Right lobe of liver (tissue), 4 donors: ENCODE data around the gene LIPG.

Source experiments
- POLR2A ChIP-seq: fragments of 450-650 bp; IDR thresholded peaks from one replicate; pipeline ENCODE4 v1.6.1; 2017; ENCODE audit warnings: antibody characterized with exemption, mild to moderate bottlenecking
- TF ChIP-seq, protein P1 (sequence below), 4 donors: fragments of 200-600 bp in 3 of 4; fragments of 450-650 bp in 1 of 4; IDR thresholded peaks; one replicate each; pipeline versions ENCODE4 v1.5.1 to v1.8.0; 2016 to 2022; ENCODE audit warnings: antibody characterized with exemption in 4 of 4, mild to moderate bottlenecking in 2 of 4
- donor health status: DM: no; HTN: no; CAD: no.
- donor health status: DM: no; HTN: no; CAD: no.
- donor health status: DM: no; HTN: yes; CAD: no.

DNA sequence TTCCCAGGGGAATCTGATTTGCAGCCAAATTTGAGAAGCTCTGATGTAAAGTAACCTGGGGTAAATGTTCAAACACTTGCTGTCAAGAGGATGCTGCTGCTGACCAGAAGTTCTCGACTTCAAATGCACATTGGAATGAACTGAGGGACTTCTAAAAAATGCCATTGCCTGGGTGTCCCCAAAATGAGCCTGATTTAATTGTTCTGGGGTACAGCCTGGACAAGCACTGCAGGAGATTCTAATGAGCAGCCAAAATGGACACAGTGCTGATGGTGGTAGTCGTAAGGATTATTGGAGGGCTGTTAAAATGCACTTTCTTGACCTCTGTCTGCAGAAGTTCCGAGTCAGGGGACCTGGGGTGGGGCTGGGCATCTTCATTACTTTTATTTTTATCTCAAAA, 49.5 kb downstream of the LIPG start:
- TF ChIP-seq, protein P1, sequence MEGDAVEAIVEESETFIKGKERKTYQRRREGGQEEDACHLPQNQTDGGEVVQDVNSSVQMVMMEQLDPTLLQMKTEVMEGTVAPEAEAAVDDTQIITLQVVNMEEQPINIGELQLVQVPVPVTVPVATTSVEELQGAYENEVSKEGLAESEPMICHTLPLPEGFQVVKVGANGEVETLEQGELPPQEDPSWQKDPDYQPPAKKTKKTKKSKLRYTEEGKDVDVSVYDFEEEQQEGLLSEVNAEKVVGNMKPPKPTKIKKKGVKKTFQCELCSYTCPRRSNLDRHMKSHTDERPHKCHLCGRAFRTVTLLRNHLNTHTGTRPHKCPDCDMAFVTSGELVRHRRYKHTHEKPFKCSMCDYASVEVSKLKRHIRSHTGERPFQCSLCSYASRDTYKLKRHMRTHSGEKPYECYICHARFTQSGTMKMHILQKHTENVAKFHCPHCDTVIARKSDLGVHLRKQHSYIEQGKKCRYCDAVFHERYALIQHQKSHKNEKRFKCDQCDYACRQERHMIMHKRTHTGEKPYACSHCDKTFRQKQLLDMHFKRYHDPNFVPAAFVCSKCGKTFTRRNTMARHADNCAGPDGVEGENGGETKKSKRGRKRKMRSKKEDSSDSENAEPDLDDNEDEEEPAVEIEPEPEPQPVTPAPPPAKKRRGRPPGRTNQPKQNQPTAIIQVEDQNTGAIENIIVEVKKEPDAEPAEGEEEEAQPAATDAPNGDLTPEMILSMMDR (IDR thresholded peaks at IDR 0.05), result no peak
- no peak for TF ChIP-seq POLR2A
